Esophagus mucosa (tissue), 1 donor: ENCODE results near the gene MERTK. TPM values are rescaled to one million over a fixed set of nuclear protein-coding genes. Genes with fewer than 3 reads are reported as not detected.
"Not testable (repeated sequence)": the region's sequence is repeated elsewhere in the genome, so short reads cannot be mapped to it uniquely, and the experiment has no call there.

ENCODE experiments used
- ATAC-seq: fragments of 200-7000 bp; cut with Tn5 transposase; one replicate; pipeline ENCODE4 v1.9.1; 2020
- total RNA-seq: library from RNA; stranded (reverse); gene quantifications from one replicate; pipeline ENCODE4 v1.2.4, GENCODE V29; 2023
- donor health status: DM: yes; HTN: yes; CAD: no.

The MERTK gene
- total RNA-seq, 1 donor from 2014 or later, result 5.4 TPM

GRCh38 chr2:111946294-111947114 lies 48.1 kb downstream of the MERTK start:
- peak; percentile 98 for ATAC-seq

DNA sequence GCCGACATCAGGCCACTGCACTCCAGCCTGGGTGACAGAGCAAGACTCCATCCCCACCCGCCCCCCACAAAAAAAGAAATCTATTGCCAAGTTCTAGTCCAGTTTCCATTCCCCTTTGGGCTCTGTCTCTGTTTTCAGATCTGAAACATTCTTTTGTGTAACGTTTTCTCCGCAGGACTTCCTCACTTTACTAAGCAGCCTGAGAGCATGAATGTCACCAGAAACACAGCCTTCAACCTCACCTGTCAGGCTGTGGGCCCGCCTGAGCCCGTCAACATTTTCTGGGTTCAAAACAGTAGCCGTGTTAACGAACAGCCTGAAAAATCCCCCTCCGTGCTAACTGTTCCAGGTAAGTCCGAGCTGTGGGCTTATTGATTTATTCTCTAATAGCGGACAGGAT lies 48.8 kb downstream of the MERTK start:
- no peak for ATAC-seq

DNA sequence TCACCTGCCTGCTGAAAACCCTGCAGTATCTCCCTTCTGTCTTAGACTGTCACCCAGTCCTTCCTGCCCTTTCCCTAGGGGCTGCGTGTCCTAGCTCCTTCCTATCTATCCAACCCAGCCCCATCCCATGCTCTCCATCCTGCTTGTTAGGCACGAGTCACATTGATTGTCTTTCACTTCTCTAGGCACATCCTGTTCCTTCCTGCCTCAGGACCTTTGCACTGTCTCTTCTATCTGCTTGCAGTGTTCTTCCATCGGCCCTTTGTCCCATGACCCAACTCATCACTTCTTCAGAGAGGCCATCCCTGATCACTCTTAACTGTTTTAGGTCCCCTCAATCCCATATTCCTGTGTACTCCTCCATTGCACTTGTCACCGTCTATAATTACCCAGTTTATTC lies 50.4 kb downstream of the MERTK start:
- ATAC-seq, result no peak

GRCh38 chr2:111950236-111950635 lies 51.8 kb downstream of the MERTK start:
- no peak for ATAC-seq

- ATAC-seq, result no peak
Measured at GRCh38 chr2:111951486-111951885, 53.1 kb downstream of the MERTK start.

DNA sequence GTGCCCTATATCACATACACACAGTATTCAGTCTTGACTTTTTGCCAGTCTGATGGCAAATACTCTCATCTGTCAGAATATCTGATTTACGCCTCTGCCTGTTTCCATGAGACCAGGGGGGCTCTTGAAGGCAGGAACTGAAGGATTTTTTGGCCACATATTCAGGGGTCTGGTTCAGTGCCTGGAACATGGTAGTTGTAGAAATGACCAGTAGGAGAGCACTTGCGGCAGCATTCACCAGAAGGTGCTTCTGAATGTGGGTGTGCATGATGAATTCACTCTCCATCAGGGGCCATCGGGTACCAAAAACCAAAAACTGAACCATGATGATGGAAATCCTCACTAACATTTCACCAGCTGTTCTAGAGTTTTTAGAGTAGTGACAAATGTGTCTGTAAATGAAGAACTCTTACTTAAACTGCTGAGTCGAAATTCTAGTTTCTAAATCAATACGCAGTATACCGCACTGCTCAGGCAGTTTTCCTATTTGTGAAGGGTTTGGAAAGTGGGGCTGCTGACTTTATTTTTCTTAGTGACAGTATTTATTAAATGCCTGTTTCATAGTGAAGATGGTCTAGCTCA lies 54.6 kb downstream of the MERTK start:
- no peak for ATAC-seq

DNA sequence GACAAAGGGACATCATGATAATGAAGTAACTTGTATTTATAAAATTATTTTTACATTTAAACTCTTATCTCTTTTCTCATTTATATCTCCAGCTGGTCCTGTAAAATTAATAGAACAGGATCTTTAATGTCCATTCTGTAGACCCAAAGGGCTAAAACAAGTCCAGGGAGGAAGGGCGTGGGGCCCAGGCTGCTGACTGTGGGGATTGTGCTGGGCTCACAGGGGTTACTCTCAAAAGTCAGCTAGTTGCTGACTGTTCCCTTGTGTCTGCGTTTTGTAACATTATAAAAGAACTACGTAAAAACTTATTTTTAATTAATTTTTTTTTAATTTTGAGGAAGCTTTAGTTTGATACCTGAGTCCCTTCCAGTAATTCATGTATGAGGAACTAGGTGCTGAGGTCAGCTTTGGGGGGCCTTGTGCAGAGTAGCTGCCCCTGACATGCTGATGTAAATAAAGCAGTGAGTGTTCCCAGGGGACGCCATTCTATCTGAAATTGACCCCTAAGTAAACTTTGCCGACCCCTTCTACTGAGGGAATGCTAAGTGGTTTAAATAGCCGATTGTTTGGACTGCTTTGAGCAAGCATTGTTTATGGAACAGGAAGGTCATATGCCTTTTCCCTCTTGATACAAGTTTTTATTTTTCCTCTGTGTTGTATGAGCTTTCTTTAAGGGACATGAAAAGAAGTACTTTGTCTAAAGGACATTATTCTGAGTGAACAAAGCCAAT lies 56.4 kb downstream of the MERTK start:
- no peak for ATAC-seq

DNA sequence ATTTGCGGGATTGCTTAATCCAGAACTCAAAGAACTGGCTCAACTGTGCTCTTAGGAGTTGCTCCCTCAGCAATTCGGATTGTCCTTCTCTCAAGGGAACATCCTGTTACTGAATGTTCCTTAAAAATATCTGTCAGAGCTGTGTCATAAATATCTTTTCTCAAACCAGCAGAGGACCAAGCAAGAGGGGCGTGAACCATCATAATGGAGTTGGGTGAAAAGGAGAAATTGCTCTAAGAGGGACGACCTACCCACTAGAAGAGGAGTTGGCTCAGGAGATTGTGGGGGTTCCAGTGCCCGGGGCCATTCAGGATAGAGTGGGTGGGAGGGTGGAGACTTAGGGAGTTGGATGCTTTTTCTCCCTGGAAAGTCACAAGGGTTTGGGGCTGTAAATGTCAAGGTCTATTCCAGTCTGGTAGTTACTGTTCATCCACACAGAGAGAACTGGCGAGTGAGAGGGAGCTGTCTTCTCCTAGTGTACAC lies 59.5 kb downstream of the MERTK start:
- peak; percentile 10 for ATAC-seq

DNA sequence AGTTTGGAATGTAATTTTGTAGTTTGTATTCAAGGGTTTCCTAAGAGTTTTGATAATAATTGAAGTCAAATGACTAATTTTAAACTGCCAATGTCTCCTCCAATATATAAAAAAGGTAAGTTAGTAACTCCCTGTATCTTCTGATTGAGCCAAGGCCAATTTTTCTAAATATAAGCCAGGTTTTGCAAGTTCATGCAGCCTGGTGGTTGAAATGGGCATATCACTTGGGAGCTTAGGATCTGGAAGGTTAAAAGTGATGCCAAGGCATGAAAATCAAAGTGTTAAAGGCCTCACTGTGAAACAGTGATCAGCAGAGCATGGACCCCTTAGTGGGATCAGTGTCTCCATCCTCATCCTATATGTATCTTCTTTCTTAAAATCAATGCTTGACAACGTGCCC lies 60.5 kb downstream of the MERTK start:
- ATAC-seq, result no peak

DNA sequence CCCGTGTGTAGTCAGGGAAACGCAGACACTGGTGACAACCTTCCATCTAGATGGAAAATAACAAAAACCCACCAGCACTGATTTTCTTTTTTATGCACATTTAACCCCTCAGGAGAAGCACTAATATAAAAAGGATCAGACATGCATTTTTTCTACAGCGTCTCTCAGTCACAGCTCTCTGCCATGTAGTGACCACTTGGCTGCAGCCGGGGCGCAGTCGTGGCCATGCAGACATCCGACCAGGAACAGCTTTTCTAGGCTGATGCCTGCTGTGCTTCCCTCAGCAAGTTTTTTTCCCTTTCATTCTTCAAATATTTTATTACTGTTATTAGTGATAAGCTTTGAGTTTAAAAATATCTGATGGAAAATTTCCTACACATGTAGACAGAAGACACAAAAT lies 63.3 kb downstream of the MERTK start:
- ATAC-seq, result no peak

DNA sequence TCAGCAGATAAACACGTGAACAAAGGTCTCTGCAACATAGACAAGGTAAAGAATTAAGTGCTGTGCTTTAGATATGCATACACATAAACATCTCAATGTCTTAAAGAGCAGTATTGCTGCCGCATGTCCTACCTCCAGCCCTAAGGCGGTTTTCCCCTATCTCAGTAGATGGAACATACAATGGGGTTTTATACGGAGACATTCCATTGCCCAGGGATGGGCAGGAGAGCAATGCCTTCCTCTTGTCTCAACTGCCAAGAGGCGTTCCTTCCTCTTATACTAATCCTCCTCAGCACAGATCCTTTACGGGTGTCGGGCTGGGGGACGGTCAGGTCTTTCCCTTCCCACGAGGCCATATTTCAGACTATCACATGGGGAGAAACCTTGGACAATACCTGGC lies 64.7 kb downstream of the MERTK start:
- not testable (repeated sequence) for ATAC-seq

DNA sequence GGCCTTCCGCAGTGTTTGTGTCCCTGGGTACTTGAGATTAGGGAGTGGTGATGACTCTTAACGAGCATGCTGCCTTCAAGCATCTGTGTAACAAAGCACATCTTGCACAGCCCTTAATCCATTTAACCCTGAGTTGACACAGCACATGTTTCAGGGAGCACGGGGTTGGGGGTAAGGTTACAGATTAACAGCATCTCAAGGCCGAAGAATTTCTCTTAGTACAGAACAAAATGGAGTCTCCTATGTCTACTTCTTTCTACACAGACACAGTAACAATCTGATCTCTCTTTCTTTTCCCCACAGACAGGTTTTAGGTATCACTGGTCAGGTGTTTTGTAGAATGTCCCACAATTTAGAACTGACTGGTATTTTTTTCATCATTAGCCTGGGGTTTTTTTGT lies 65.1 kb downstream of the MERTK start:
- not testable (repeated sequence) for ATAC-seq

DNA sequence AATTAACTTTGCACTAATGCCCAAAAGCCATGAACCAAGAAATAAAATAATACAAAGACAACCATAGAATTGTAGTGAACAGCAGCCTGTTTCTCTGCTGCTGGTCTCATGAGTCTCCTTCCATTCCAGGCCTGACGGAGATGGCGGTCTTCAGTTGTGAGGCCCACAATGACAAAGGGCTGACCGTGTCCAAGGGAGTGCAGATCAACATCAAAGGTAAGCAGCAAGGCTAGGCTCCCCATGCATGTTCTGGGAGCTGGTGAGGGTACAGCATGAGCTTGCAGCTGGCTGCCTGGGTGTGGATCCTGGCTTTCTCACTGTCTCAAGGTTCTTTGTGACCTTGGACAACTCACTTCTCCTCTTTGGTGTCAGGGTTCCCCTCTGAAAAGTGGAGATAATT lies 66.7 kb downstream of the MERTK start:
- no peak for ATAC-seq

DNA sequence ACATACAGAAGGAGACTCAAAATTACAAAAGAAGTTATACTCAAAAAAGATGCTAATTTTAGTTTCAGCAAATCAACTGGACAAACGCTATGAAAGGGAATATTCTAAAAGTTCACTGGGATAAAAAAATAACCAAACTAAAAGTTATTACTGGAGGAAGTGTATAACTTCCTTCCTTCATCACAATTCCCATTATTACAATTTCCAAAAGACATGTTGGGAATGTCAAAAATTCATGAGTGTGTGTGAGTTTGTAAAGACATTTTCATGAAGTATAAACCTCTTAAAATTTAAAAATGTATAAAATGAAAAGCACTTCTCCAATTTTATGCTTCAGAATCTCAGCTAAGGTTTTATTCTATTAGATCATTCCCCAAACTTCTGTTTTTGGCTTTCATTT lies 67.8 kb downstream of the MERTK start:
- ATAC-seq, result no peak

GRCh38 chr2:111967018-111967417 lies 68.6 kb downstream of the MERTK start:
- ATAC-seq, result peak; percentile 32

DNA sequence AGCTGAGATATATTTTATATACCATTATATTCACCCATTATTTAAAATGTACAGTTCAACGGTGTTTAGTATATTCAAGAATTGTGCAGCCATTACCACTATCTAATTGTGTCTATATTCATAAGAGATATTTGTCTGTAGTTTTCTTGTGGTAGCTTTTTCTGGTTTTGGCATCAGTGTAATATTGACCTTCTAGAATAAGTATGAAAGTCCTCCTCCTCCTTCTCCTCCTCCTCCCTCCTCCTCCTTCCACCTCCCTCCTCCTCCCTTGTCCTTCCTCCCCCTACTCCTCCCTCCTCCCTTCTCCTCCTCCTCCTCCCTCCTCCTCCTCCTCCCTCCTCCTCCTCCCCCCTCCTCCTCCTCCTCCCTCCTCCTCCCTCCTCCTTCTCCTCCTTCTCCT lies 72.0 kb downstream of the MERTK start:
- ATAC-seq, result no peak

- ATAC-seq, result no peak
Measured at GRCh38 chr2:111972955-111973565, 74.7 kb downstream of the MERTK start.

GRCh38 chr2:111973701-111974100 lies 75.3 kb downstream of the MERTK start:
- ATAC-seq, result no peak

DNA sequence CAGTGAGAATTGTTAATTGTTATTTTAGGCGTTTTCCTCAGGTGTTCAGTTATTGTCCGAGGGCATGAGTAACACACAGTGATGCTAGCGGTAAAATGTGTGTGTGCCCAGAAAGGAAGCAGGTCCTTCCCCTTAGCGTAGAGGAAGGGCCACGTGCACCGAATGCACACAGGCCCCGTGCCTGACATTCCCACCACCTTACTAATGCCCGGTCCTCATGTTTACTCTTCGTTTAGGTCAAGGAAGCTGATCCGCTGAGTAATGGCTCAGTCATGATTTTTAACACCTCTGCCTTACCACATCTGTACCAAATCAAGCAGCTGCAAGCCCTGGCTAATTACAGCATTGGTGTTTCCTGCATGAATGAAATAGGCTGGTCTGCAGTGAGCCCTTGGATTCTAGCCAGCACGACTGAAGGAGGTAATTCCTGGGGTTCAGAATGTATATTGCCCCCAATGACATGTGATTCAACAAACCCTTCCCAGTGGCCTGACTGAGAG lies 76.7 kb downstream of the MERTK start:
- peak; percentile 100 for ATAC-seq

DNA sequence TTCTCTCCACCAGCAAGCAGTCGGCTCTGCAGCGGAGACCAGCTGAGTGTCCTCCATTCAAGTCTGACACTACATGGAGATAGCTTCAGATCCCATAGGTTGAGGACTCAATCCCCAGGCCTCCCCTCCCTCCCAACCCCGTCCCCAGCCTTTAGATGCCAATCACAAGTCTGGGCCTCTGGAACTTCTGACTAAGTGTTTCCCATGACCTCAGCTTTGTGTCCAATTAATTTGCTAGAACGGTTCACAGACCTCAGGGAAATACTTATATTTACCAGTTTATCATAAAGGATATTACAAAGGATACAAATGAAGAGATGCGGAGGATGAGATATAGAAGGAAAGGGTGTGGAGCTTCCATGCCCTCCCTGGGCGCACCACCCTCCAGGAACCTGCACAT lies 77.4 kb downstream of the MERTK start:
- no peak for ATAC-seq

- no peak for ATAC-seq
Measured at GRCh38 chr2:111977240-111977639, 78.8 kb downstream of the MERTK start.

DNA sequence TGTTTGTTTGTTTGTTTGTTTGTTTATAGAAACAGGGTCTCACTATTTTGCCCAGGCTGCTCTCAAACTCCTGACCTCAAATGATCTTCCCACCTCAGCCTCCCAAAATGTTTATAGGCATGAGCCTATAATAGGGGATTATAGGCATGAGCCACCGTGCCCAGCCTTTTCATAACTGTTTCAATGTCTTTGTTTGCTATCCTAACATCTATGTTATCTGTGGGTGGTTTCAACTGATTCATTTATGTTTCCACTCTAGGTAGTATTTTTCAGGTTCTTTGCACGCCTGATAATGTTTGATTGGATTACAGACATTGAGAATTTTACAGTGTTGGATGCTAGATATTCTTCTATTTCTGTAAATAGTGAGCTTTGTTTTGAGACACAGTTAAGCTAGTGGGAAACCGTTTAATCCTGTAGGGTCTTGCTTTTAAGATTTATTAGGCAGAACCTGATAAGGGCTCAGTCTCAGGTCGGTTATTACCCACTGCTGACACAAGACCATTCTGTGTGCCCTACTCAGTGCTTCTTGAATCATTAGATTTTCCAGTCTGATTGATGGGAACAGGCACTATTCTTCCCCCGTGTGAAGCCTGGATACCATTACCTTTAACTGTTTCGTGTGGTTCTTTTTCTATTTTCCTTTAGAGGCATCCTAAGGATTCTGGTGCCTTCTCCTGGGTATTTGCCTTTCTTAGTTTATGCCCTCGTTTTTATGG lies 80.2 kb downstream of the MERTK start:
- no peak for ATAC-seq
